WTC11 (cell line): Measurements from ENCODE around the gene EHBP1. TPM values are rescaled to one million over a fixed set of nuclear protein-coding genes. Genes with fewer than 3 reads are reported as not detected.

Experiments
- ATAC-seq: fragments of 200-7000 bp; cut with Tn5 transposase; 2 replicates; pipeline ENCODE4 v1.10.0; 2021; ENCODE audit warnings: mild to moderate bottlenecking, moderate library complexity
- CTCF ChIA-PET: fragments of 300-600 bp; sonication (Branson Sonifier 250); formaldehyde crosslinking; loops from one replicate; lab custom pipeline; 2021; ENCODE audit warnings: antibody characterized with exemption; lab: Charles Lee
- POLR2A ChIA-PET: fragments of 350-600 bp; sonication (Branson Sonifier 250); formaldehyde crosslinking; loops from one replicate; lab custom pipeline; 2021; ENCODE audit warnings: antibody characterized with exemption; lab: Charles Lee
- DNase-seq: peaks from one replicate; pipeline ENCODE4 v3.0.0; 2021; ENCODE audit warnings: low spot score
- H3K27ac Mint-ChIP-seq: 2 replicates; pipeline ENCODE4 v1.8.0; 2021; ENCODE audit warnings: mixed read lengths
- H3K27me3 Mint-ChIP-seq: 2 replicates; pipeline ENCODE4 v1.8.0; 2021; ENCODE audit warnings: low read depth, mild to moderate bottlenecking, moderate library complexity, mixed read lengths
- H3K36me3 Mint-ChIP-seq: 2 replicates; pipeline ENCODE4 v1.8.0; 2021; ENCODE audit warnings: mixed read lengths
- H3K4me1 Mint-ChIP-seq: 2 replicates; pipeline ENCODE4 v1.8.0; 2022; ENCODE audit warnings: mixed read lengths
- H3K4me3 Mint-ChIP-seq: 2 replicates; pipeline ENCODE4 v1.8.0; 2021; ENCODE audit warnings: mild to moderate bottlenecking, moderate library complexity, mixed read lengths
- H3K9me3 Mint-ChIP-seq: 2 replicates; pipeline ENCODE4 v1.8.0; 2021; ENCODE audit warnings: mixed read lengths
- CREM ChIP-seq: sonication (generic); formaldehyde crosslinking; IDR thresholded peaks from 2 replicates; pipeline ENCODE4 v1.8.1; 2022; ENCODE audit warnings: mild to moderate bottlenecking, missing genetic modification reagents, moderate library complexity
- CTCF ChIP-seq: fragments of 200-600 bp; IDR thresholded peaks from 2 replicates; pipeline ENCODE4 v1.8.0; 2022; ENCODE audit warnings: antibody characterized with exemption
- ELF4 ChIP-seq: sonication (generic); formaldehyde crosslinking; IDR thresholded peaks from 2 replicates; pipeline ENCODE4 v1.8.1; 2022; ENCODE audit warnings: low read depth, mild to moderate bottlenecking, moderate library complexity, missing genetic modification reagents
- EMX1 ChIP-seq: fragments of 250-450 bp; sonication (Bioruptor Pico); IDR thresholded peaks from 2 replicates; pipeline ENCODE4 v1.8.0; 2021; ENCODE audit warnings: mild to moderate bottlenecking
- GRHL2 ChIP-seq: fragments of 250-450 bp; sonication (Bioruptor Pico); IDR thresholded peaks from 2 replicates; pipeline ENCODE4 v1.8.0; 2022; ENCODE audit warnings: mild to moderate bottlenecking, moderate library complexity; ENCODE audit not compliant: insufficient replicate concordance, severe bottlenecking
- NFYB ChIP-seq: sonication (generic); formaldehyde crosslinking; conservative IDR thresholded peaks from 2 replicates; pipeline ENCODE4 v1.8.0; 2022; ENCODE audit warnings: low read depth, missing genetic modification reagents
- NR1H2 ChIP-seq: sonication (generic); formaldehyde crosslinking; IDR thresholded peaks from 2 replicates; pipeline ENCODE4 v1.9.0; 2021; ENCODE audit warnings: mild to moderate bottlenecking, moderate library complexity, missing genetic modification reagents
- NR2C2 ChIP-seq: sonication (generic); formaldehyde crosslinking; IDR thresholded peaks from 2 replicates; pipeline ENCODE4 v1.8.0; 2022; ENCODE audit warnings: mild to moderate bottlenecking, missing genetic modification reagents
- OVOL2 ChIP-seq: fragments of 250-450 bp; sonication (Bioruptor Pico); IDR thresholded peaks from 2 replicates; pipeline ENCODE4 v1.9.0; 2021; ENCODE audit warnings: mild to moderate bottlenecking, borderline replicate concordance
- RELA ChIP-seq: sonication (generic); formaldehyde crosslinking; IDR thresholded peaks from 2 replicates; pipeline ENCODE4 v1.8.1; 2022; ENCODE audit warnings: missing genetic modification reagents, mild to moderate bottlenecking, borderline replicate concordance
- USF1 ChIP-seq: sonication (generic); formaldehyde crosslinking; IDR thresholded peaks from 2 replicates; pipeline ENCODE4 v1.8.0; 2022; ENCODE audit warnings: mild to moderate bottlenecking, missing genetic modification reagents
- ZNF396 ChIP-seq: fragments of 250-450 bp; sonication (Bioruptor Pico); IDR thresholded peaks from 2 replicates; pipeline ENCODE4 v1.8.0; 2021; ENCODE audit warnings: mild to moderate bottlenecking, moderate library complexity, borderline replicate concordance
- ZNF671 ChIP-seq: fragments of 250-450 bp; sonication (Bioruptor Pico); IDR thresholded peaks from 2 replicates; pipeline ENCODE4 v1.8.0; 2021; ENCODE audit warnings: mild to moderate bottlenecking
- total RNA-seq: library from RNA; stranded (reverse); gene quantifications from 3 replicates; pipeline ENCODE4 v1.2.3, GENCODE V29; 2021
- TF ChIP-seq, protein P1 (sequence below): sonication (generic); formaldehyde crosslinking; IDR thresholded peaks from 2 replicates; pipeline ENCODE4 v1.8.1; 2023; ENCODE audit warnings: mild to moderate bottlenecking, missing genetic modification reagents, borderline replicate concordance
- TF ChIP-seq, protein P2 (sequence below): fragments of 250-450 bp; sonication (Bioruptor Pico); IDR thresholded peaks from 2 replicates; pipeline ENCODE4 v1.9.0; 2021; ENCODE audit warnings: mild to moderate bottlenecking
- TF ChIP-seq, protein P3 (sequence below): sonication (generic); formaldehyde crosslinking; conservative IDR thresholded peaks from 2 replicates; pipeline ENCODE4 v1.8.1; 2023; ENCODE audit warnings: mild to moderate bottlenecking, low read depth, missing genetic modification reagents, moderate library complexity
- TF ChIP-seq, protein P4 (sequence below): fragments of 250-450 bp; sonication (Bioruptor Pico); IDR thresholded peaks from 2 replicates; pipeline ENCODE4 v1.9.0; 2021; ENCODE audit warnings: mild to moderate bottlenecking, borderline replicate concordance

Gene EHBP1
- total RNA-seq, 1 experiment from 2014 or later = 36.4 TPM

- TF ChIP-seq, protein P1, sequence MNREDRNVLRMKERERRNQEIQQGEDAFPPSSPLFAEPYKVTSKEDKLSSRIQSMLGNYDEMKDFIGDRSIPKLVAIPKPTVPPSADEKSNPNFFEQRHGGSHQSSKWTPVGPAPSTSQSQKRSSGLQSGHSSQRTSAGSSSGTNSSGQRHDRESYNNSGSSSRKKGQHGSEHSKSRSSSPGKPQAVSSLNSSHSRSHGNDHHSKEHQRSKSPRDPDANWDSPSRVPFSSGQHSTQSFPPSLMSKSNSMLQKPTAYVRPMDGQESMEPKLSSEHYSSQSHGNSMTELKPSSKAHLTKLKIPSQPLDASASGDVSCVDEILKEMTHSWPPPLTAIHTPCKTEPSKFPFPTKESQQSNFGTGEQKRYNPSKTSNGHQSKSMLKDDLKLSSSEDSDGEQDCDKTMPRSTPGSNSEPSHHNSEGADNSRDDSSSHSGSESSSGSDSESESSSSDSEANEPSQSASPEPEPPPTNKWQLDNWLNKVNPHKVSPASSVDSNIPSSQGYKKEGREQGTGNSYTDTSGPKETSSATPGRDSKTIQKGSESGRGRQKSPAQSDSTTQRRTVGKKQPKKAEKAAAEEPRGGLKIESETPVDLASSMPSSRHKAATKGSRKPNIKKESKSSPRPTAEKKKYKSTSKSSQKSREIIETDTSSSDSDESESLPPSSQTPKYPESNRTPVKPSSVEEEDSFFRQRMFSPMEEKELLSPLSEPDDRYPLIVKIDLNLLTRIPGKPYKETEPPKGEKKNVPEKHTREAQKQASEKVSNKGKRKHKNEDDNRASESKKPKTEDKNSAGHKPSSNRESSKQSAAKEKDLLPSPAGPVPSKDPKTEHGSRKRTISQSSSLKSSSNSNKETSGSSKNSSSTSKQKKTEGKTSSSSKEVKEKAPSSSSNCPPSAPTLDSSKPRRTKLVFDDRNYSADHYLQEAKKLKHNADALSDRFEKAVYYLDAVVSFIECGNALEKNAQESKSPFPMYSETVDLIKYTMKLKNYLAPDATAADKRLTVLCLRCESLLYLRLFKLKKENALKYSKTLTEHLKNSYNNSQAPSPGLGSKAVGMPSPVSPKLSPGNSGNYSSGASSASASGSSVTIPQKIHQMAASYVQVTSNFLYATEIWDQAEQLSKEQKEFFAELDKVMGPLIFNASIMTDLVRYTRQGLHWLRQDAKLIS (CRISPR knock-in tag) = no peak
- TF ChIP-seq USF1 (no peak), NR2C2 (CRISPR knock-in tag) (no peak), NR1H2 (CRISPR knock-in tag) (no peak), EMX1 (CRISPR knock-in tag) (no peak), NFYB (CRISPR knock-in tag) (no peak), CREM (CRISPR knock-in tag) (no peak), RELA (CRISPR knock-in tag) (no peak)
Measured at GRCh38 chr2:62744603-62745002, 39.1 kb downstream of the EHBP1 start (continued).

DNA sequence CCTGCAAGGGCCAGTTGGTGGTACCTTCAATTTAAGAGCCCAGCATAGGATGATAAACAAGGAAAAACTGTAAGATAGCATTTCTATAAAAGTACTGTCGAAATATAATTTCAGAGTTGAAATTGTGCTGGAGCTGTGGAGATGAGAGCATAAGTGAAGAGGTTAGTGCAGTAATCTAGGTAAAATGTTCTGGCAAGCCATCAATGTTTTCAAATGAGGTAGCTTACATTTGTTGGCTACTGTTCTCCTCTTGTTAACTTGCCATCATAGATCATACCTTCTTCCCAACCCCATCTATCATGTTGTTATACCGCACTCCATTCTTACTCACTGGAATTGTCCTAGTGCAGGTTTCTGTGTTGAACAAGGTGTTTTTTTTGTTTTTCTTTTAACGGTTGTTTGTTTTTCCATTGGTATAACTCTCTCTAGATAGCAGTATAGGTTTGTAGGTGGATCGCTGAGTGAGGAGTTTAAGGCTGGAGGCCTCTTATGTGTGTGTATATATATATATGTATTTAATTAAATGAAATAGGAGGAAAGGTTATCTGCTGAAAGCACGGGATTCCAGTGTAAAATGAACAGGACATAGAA is 40.5 kb downstream of the EHBP1 start:
- Mint-ChIP-seq H3K4me1 (peaks cover 49% of the 10 kb centered on the region), H3K4me3 (no peak overlapping the region), H3K9me3 (peaks cover 14% of the 10 kb centered on the region; the same call in 1 of the 2 replicates), H3K27me3 (no peaks in the 10 kb centered on the region), H3K27ac (no peak overlapping the region; the same call in 1 of the 2 replicates), H3K36me3 (peaks cover 26% of the 10 kb centered on the region)
- DNase-seq (no peak), ATAC-seq (no peak)
- TF ChIP-seq, protein P2, sequence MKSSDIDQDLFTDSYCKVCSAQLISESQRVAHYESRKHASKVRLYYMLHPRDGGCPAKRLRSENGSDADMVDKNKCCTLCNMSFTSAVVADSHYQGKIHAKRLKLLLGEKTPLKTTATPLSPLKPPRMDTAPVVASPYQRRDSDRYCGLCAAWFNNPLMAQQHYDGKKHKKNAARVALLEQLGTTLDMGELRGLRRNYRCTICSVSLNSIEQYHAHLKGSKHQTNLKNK = no peak
- TF ChIP-seq USF1 (no peak), GRHL2 (no peak), ZNF396 (CRISPR knock-in tag) (no peak), NR2C2 (CRISPR knock-in tag) (no peak), OVOL2 (CRISPR knock-in tag) (no peak)
- ChIA-PET CTCF (no interaction called here), POLR2A (no interaction called here)

GRCh38 chr2:62747169-62747568 is 41.7 kb downstream of the EHBP1 start:
- ATAC-seq = no peak
- ChIA-PET CTCF (no interaction called here), POLR2A (no interaction called here)
- H3K4me3 Mint-ChIP-seq = no peak overlapping the region
- no peaks in the 10 kb centered on the region for H3K27me3 Mint-ChIP-seq
- H3K9me3 Mint-ChIP-seq = peaks cover 14% of the 10 kb centered on the region; the same call in 1 of the 2 replicates
- no peak overlapping the region for H3K27ac Mint-ChIP-seq
- peaks cover 48% of the 10 kb centered on the region for H3K4me1 Mint-ChIP-seq
- peaks cover 28% of the 10 kb centered on the region for H3K36me3 Mint-ChIP-seq
- DNase-seq = no peak
- TF ChIP-seq CTCF = no peak
- TF ChIP-seq, protein P3, sequence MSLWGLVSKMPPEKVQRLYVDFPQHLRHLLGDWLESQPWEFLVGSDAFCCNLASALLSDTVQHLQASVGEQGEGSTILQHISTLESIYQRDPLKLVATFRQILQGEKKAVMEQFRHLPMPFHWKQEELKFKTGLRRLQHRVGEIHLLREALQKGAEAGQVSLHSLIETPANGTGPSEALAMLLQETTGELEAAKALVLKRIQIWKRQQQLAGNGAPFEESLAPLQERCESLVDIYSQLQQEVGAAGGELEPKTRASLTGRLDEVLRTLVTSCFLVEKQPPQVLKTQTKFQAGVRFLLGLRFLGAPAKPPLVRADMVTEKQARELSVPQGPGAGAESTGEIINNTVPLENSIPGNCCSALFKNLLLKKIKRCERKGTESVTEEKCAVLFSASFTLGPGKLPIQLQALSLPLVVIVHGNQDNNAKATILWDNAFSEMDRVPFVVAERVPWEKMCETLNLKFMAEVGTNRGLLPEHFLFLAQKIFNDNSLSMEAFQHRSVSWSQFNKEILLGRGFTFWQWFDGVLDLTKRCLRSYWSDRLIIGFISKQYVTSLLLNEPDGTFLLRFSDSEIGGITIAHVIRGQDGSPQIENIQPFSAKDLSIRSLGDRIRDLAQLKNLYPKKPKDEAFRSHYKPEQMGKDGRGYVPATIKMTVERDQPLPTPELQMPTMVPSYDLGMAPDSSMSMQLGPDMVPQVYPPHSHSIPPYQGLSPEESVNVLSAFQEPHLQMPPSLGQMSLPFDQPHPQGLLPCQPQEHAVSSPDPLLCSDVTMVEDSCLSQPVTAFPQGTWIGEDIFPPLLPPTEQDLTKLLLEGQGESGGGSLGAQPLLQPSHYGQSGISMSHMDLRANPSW (CRISPR knock-in tag) = no peak
- no peak for TF ChIP-seq ZNF671 (CRISPR knock-in tag)
- TF ChIP-seq ELF4 (CRISPR knock-in tag) = no peak
- TF ChIP-seq, protein P4, sequence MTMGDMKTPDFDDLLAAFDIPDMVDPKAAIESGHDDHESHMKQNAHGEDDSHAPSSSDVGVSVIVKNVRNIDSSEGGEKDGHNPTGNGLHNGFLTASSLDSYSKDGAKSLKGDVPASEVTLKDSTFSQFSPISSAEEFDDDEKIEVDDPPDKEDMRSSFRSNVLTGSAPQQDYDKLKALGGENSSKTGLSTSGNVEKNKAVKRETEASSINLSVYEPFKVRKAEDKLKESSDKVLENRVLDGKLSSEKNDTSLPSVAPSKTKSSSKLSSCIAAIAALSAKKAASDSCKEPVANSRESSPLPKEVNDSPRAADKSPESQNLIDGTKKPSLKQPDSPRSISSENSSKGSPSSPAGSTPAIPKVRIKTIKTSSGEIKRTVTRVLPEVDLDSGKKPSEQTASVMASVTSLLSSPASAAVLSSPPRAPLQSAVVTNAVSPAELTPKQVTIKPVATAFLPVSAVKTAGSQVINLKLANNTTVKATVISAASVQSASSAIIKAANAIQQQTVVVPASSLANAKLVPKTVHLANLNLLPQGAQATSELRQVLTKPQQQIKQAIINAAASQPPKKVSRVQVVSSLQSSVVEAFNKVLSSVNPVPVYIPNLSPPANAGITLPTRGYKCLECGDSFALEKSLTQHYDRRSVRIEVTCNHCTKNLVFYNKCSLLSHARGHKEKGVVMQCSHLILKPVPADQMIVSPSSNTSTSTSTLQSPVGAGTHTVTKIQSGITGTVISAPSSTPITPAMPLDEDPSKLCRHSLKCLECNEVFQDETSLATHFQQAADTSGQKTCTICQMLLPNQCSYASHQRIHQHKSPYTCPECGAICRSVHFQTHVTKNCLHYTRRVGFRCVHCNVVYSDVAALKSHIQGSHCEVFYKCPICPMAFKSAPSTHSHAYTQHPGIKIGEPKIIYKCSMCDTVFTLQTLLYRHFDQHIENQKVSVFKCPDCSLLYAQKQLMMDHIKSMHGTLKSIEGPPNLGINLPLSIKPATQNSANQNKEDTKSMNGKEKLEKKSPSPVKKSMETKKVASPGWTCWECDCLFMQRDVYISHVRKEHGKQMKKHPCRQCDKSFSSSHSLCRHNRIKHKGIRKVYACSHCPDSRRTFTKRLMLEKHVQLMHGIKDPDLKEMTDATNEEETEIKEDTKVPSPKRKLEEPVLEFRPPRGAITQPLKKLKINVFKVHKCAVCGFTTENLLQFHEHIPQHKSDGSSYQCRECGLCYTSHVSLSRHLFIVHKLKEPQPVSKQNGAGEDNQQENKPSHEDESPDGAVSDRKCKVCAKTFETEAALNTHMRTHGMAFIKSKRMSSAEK (CRISPR knock-in tag) = no peak
- no peak for TF ChIP-seq NR2C2 (CRISPR knock-in tag)
